ENCODE results near the gene ARHGAP23. TPM values are rescaled to one million over a fixed set of nuclear protein-coding genes. Genes with fewer than 3 reads are reported as not detected.
A peak's percentile ranks its signal among the peaks of the same experiment; 100 is the strongest.

ARHGAP23 gene
- total and polyA plus RNA-seq, 3 experiments from 2014 or later, result 0.48 to 1.0 TPM; not detected in 1

- H3K36me3 ChIP-seq (ENCODE audit: insufficient read depth, low read length), result no peaks in the 10 kb centered on the region
- H3K9me3 Mint-ChIP-seq, result no peaks in the 10 kb centered on the region
- peaks cover 47 to 72% of the 10 kb centered on the region in 2 donors for H3K27me3 Mint-ChIP-seq
- H3K9me3 ChIP-seq (ENCODE audit: low read length), result no peaks in the 10 kb centered on the region
- H3K4me3 ChIP-seq (ENCODE audit: low read length), result no peak overlapping the region
- no peaks in the 10 kb centered on the region for H3K36me3 Mint-ChIP-seq
- H3K27ac Mint-ChIP-seq, result no peak overlapping the region
- DNase-seq, result no peak
- H3K27ac ChIP-seq (ENCODE audit: low read depth, low read length), result no peak overlapping the region
- H3K27me3 ChIP-seq (ENCODE audit: insufficient read depth, low read length, poor library complexity, severe bottlenecking), result peaks cover 29% of the 10 kb centered on the region
- ChIA-PET POLR2A (no interaction called here), CTCF (interaction anchor here (1.4 kb wide), 1 partner anchor 69 kb away, joined by 9 read pairs; no protein-coding TSS in a partner anchor)
- peak overlapping the region in 1 of 7 donors; percentile 51 for H3K4me3 Mint-ChIP-seq
- H3K4me1 Mint-ChIP-seq, result peaks cover 0 to 4% (median 0%) of the 10 kb centered on the region in 3 donors
- no peaks in the 10 kb centered on the region for H3K4me1 ChIP-seq (ENCODE audit: insufficient read depth, low read length)
Measured at GRCh38 chr17:38418062-38418692, 10.1 kb upstream of the ARHGAP23 start.

GRCh38 chr17:38418693-38419507, 9.4 kb upstream of the ARHGAP23 start:
- Histone ChIP-seq H3K9me3 (ENCODE audit: low read length) (no peaks in the 10 kb centered on the region), H3K27ac (ENCODE audit: low read depth, low read length) (no peak overlapping the region), H3K4me1 (ENCODE audit: insufficient read depth, low read length) (no peaks in the 10 kb centered on the region), H3K4me3 (ENCODE audit: low read length) (no peak overlapping the region), H3K36me3 (ENCODE audit: insufficient read depth, low read length) (no peaks in the 10 kb centered on the region), H3K27me3 (ENCODE audit: insufficient read depth, low read length, poor library complexity, severe bottlenecking) (peaks cover 29% of the 10 kb centered on the region)
- CTCF ChIA-PET, result no interaction called here
- DNase-seq, result no peak
- Mint-ChIP-seq H3K9me3 (no peaks in the 10 kb centered on the region), H3K27ac (peak overlapping the region in 1 of 8 donors; percentile 39), H3K4me1 (peaks cover 0 to 4% (median 0%) of the 10 kb centered on the region in 3 donors), H3K27me3 (peaks cover 50 to 72% of the 10 kb centered on the region in 2 donors), H3K36me3 (no peaks in the 10 kb centered on the region), H3K4me3 (peak overlapping the region in 4 of 7 donors; percentile 51 to 77 (median 67))
- POLR2A ChIA-PET, result no interaction called here

GRCh38 chr17:38419508-38419981, 8.7 kb upstream of the ARHGAP23 start:
- Mint-ChIP-seq H3K9me3 (no peaks in the 10 kb centered on the region), H3K4me3 (no peak overlapping the region), H3K4me1 (peaks cover 0 to 4% (median 0%) of the 10 kb centered on the region in 3 donors), H3K27ac (no peak overlapping the region), H3K27me3 (peaks cover 52 to 78% of the 10 kb centered on the region in 2 donors), H3K36me3 (no peaks in the 10 kb centered on the region)
- Histone ChIP-seq H3K9me3 (ENCODE audit: low read length) (no peaks in the 10 kb centered on the region), H3K4me3 (ENCODE audit: low read length) (no peak overlapping the region), H3K27me3 (ENCODE audit: insufficient read depth, low read length, poor library complexity, severe bottlenecking) (peaks cover 29% of the 10 kb centered on the region), H3K27ac (ENCODE audit: low read depth, low read length) (no peak overlapping the region), H3K36me3 (ENCODE audit: insufficient read depth, low read length) (no peaks in the 10 kb centered on the region), H3K4me1 (ENCODE audit: insufficient read depth, low read length) (no peaks in the 10 kb centered on the region)
- no peak for DNase-seq
- ChIA-PET CTCF (no interaction called here), POLR2A (no interaction called here)

GRCh38 chr17:38420518-38420917, 7.7 kb upstream of the ARHGAP23 start:
- Histone ChIP-seq H3K4me1 (ENCODE audit: insufficient read depth, low read length) (no peaks in the 10 kb centered on the region), H3K4me3 (ENCODE audit: low read length) (no peak overlapping the region), H3K27ac (ENCODE audit: low read depth, low read length) (no peak overlapping the region), H3K36me3 (ENCODE audit: insufficient read depth, low read length) (no peaks in the 10 kb centered on the region), H3K27me3 (ENCODE audit: insufficient read depth, low read length, poor library complexity, severe bottlenecking) (peaks cover 29% of the 10 kb centered on the region), H3K9me3 (ENCODE audit: low read length) (no peaks in the 10 kb centered on the region)
- ChIA-PET POLR2A (no interaction called here), CTCF (interaction anchor here (0.6 to 1.3 kb wide), 3 partner anchors 17 to 78 kb away, joined by 3 to 5 read pairs (median 3); no protein-coding TSS in a partner anchor)
- DNase-seq, result no peak
- Mint-ChIP-seq H3K36me3 (no peaks in the 10 kb centered on the region), H3K4me3 (no peak overlapping the region), H3K9me3 (no peaks in the 10 kb centered on the region), H3K27ac (peak overlapping the region in 1 of 8 donors; percentile 60), H3K27me3 (peaks cover 56 to 83% of the 10 kb centered on the region in 2 donors), H3K4me1 (peaks cover 0 to 4% (median 0%) of the 10 kb centered on the region in 3 donors)

- no peak for DNase-seq
- ChIA-PET POLR2A (no interaction called here), CTCF (interaction anchor here (0.6 to 1.3 kb wide), 3 partner anchors 18 to 79 kb away, joined by 3 to 5 read pairs (median 3); no protein-coding TSS in a partner anchor)
- Mint-ChIP-seq H3K9me3 (no peaks in the 10 kb centered on the region), H3K4me3 (no peak overlapping the region), H3K27me3 (peaks cover 53 to 85% of the 10 kb centered on the region in 2 donors), H3K36me3 (no peaks in the 10 kb centered on the region), H3K4me1 (peaks cover 0 to 4% (median 0%) of the 10 kb centered on the region in 3 donors), H3K27ac (no peak overlapping the region)
- Histone ChIP-seq H3K9me3 (ENCODE audit: low read length) (no peaks in the 10 kb centered on the region), H3K27me3 (ENCODE audit: insufficient read depth, low read length, poor library complexity, severe bottlenecking) (peaks cover 29% of the 10 kb centered on the region), H3K4me1 (ENCODE audit: insufficient read depth, low read length) (no peaks in the 10 kb centered on the region), H3K36me3 (ENCODE audit: insufficient read depth, low read length) (no peaks in the 10 kb centered on the region), H3K4me3 (ENCODE audit: low read length) (no peak overlapping the region), H3K27ac (ENCODE audit: low read depth, low read length) (no peak overlapping the region)
Measured at GRCh38 chr17:38421171-38421841, 7.0 kb upstream of the ARHGAP23 start.

GRCh38 chr17:38421871-38422827, 6.1 kb upstream of the ARHGAP23 start:
- Mint-ChIP-seq H3K27ac (no peak overlapping the region), H3K4me1 (peaks cover 0 to 8% (median under 1%) of the 10 kb centered on the region in 3 donors), H3K4me3 (no peak overlapping the region), H3K36me3 (no peaks in the 10 kb centered on the region), H3K9me3 (no peaks in the 10 kb centered on the region), H3K27me3 (peaks cover 46 to 85% of the 10 kb centered on the region in 2 donors)
- H3K4me1 ChIP-seq (ENCODE audit: insufficient read depth, low read length), result peaks cover under 1% of the 10 kb centered on the region
- no peak for DNase-seq
- no peaks in the 10 kb centered on the region for H3K9me3 ChIP-seq (ENCODE audit: low read length)
- POLR2A ChIA-PET, result no interaction called here
- CTCF ChIA-PET, result interaction anchor here (1.6 kb wide), 1 partner anchor 73 kb away, joined by 4 read pairs; no protein-coding TSS in a partner anchor
- H3K27ac ChIP-seq (ENCODE audit: low read depth, low read length), result no peak overlapping the region
- no peaks in the 10 kb centered on the region for H3K36me3 ChIP-seq (ENCODE audit: insufficient read depth, low read length)
- no peak overlapping the region for H3K4me3 ChIP-seq (ENCODE audit: low read length)
- H3K27me3 ChIP-seq (ENCODE audit: insufficient read depth, low read length, poor library complexity, severe bottlenecking), result peaks cover 25% of the 10 kb centered on the region

- Mint-ChIP-seq H3K9me3 (no peaks in the 10 kb centered on the region), H3K4me1 (peaks cover 6 to 17% (median 7%) of the 10 kb centered on the region in 3 donors), H3K36me3 (no peaks in the 10 kb centered on the region), H3K27ac (no peak overlapping the region), H3K4me3 (no peak overlapping the region), H3K27me3 (peaks cover 41 to 82% of the 10 kb centered on the region in 2 donors)
- H3K36me3 ChIP-seq (ENCODE audit: insufficient read depth, low read length), result no peaks in the 10 kb centered on the region
- peaks cover 9% of the 10 kb centered on the region for H3K4me1 ChIP-seq (ENCODE audit: insufficient read depth, low read length)
- H3K27me3 ChIP-seq (ENCODE audit: insufficient read depth, low read length, poor library complexity, severe bottlenecking), result peaks cover 18% of the 10 kb centered on the region
- CTCF ChIA-PET, result interaction anchor here (0.9 to 1.3 kb wide), 4 partner anchors 10 to 91 kb away, joined by 3 to 5 read pairs (median 3); no protein-coding TSS in a partner anchor
- H3K27ac ChIP-seq (ENCODE audit: low read depth, low read length), result no peak overlapping the region
- H3K9me3 ChIP-seq (ENCODE audit: low read length), result no peaks in the 10 kb centered on the region
- POLR2A ChIA-PET, result no interaction called here
- H3K4me3 ChIP-seq (ENCODE audit: low read length), result no peak overlapping the region
- DNase-seq, result no peak
Measured at GRCh38 chr17:38424297-38424972, 3.8 kb upstream of the ARHGAP23 start.

Data from CD8-positive, alpha-beta memory T cell (primary cell).